Femur (tissue), 1 donor: ENCODE data around the gene GOLGA7B.

ENCODE experiments used
- DNase-seq: peaks from one replicate; pipeline ENCODE4 v3.0.0-alpha.2; 2017

GOLGA7B gene

GRCh38 chr10:97896756-97897358 lies 47.2 kb downstream of the GOLGA7B start:
- DNase-seq: no peak

- no peak for DNase-seq
These were observed 48.8 kb downstream of the GOLGA7B start for GRCh38 chr10:97898429-97898828.

GRCh38 chr10:97901381-97901780 lies 51.7 kb downstream of the GOLGA7B start:
- no peak for DNase-seq

DNA sequence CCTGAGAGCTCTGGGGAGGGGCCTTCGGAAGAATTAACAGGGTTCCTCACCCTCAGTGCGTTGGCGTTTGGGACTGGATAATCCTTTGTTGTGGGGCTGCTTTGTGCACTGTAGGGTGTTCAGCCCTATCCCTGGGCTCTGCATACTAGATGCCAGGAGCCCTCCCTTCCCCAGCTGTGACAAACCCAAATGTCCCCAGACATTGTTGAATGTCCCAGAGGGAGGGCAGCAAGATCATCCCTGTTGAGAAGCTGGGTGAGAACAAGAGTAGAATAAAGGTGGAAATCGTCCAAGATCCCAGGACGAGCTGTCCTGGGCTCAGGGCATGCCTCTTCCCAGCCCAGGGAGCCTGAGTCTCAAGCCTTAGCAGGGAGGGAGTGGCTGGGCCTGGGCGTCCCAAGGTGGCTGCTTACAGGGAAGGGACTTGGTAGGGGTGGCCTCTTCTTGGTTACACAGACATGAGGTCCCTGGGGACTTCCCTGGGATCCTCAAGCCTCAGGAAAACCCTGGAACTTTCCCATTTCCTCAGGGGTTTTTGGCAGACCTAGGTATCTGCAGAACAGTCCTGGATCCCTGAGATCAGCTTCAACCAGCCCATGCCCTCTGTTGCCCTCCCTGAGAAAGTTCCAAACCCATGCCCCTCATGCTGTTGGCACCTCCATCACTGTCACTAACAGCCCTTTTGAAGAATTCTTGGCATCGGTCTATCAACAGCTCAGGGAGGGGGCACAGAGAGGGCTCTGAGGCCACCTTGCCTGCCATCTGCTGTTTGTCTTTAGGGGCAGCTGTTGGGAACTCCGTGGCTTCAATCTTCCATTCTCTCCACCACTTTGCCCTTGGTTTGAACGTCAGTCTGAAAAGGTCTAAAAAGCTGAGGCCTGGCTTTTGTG lies 53.7 kb downstream of the GOLGA7B start:
- DNase-seq: no peak

DNA sequence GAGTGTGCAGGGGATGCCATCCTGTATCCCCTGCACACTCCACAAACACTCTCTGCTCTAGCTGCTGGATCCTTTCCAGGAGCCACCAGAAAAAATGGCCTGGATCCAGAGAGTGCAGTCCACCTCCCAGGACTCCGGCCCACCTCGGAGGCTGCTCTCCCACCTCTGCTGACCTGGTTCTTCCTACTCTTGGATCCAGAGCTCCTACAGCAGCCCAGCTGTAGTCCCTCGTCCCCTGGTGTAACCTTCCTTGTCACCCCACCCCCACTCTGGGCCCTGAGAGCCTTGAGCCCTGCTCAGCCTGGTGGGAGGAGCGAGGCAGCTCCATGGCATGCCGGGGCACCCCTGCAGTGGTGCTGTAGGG lies 54.4 kb downstream of the GOLGA7B start:
- no peak for DNase-seq

DNA sequence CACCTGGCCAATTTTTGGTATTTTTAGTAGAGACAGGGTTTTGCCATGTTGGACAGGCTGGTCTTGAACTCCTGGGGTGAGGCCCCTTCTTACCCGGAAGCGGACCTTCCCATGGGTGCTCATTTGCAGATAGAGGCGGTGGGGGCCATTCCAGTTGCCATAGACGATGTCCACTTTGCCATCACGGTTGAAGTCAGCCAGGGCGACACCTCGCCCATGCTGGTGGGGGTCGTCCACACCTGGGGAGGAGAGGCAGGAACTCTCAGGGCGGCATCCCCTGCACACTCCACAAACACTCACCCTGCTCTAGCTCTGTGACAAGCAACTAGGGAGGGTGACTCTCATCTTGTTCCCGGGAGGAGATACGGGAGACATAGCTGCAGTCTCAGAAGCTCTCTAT lies 54.9 kb downstream of the GOLGA7B start:
- no peak for DNase-seq

GRCh38 chr10:97905276-97905675 lies 55.6 kb downstream of the GOLGA7B start:
- DNase-seq: no peak

- DNase-seq: no peak
These were observed 57.6 kb downstream of the GOLGA7B start for GRCh38 chr10:97907211-97907610.

DNA sequence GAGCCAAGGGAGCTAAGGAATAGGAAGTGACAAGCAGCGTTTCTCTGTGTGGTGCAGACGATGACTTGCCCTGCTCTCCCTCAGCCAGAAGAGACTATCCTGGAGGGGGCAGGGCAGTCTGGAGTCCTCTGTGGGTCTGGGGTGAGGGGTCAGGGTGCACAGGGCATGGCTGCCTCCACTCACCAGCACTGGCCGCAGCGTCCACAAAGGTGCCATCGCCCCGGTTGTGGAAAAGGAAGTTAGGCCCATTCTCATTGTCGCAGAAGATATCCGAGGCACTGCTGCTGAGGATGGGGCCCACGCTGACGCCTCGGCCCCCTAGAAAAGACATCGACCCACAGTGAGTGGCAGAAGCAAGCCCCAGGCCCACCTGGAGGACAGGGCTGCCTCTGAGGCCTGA lies 58.2 kb downstream of the GOLGA7B start:
- DNase-seq: no peak

DNA sequence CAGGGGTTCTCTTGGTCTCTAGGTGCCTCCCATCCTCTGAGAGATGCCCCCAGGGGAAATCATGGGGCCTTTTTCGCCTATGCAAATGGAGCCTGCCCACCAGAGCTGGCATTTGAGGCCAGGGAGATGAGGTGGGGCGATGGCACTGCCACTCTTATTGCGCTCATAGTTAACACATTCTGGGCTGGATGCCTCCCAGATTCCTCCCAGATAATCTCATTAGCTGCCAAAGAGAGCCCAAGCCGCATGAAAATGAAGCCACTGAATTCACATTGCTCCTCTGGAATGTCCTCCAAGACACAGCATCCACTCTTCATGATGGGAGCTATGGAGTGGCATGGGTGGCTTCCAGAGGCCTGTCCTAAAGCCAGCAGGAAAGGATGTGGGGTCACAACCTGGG lies 61.0 kb downstream of the GOLGA7B start:
- no peak for DNase-seq

DNA sequence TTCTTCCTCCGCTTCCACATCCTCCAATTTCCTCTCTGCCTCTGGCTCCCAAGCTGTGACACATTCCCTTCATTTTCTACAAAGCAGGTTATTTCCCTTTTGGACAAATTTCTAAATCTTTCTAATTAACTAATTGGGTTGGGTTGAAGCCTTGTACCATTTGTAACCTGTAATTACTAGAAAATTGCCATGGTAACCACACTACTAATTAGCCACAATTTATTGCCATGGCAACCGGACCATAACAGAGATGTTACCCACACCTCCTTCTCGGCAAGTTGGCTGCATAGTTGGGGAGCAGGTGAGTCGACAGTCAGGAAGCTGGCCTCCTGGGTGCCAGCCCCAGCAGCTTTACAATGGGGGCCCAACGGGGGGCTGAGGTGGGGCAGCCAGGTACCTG lies 61.6 kb downstream of the GOLGA7B start:
- DNase-seq: no peak

- no peak for DNase-seq
These were observed 63.5 kb downstream of the GOLGA7B start for GRCh38 chr10:97913193-97913592.

GRCh38 chr10:97913614-97914013 lies 64.0 kb downstream of the GOLGA7B start:
- DNase-seq: no peak

GRCh38 chr10:97914171-97914836 lies 64.7 kb downstream of the GOLGA7B start:
- no peak for DNase-seq

GRCh38 chr10:97914837-97915211 lies 65.2 kb downstream of the GOLGA7B start:
- peak; percentile 66 for DNase-seq

DNA sequence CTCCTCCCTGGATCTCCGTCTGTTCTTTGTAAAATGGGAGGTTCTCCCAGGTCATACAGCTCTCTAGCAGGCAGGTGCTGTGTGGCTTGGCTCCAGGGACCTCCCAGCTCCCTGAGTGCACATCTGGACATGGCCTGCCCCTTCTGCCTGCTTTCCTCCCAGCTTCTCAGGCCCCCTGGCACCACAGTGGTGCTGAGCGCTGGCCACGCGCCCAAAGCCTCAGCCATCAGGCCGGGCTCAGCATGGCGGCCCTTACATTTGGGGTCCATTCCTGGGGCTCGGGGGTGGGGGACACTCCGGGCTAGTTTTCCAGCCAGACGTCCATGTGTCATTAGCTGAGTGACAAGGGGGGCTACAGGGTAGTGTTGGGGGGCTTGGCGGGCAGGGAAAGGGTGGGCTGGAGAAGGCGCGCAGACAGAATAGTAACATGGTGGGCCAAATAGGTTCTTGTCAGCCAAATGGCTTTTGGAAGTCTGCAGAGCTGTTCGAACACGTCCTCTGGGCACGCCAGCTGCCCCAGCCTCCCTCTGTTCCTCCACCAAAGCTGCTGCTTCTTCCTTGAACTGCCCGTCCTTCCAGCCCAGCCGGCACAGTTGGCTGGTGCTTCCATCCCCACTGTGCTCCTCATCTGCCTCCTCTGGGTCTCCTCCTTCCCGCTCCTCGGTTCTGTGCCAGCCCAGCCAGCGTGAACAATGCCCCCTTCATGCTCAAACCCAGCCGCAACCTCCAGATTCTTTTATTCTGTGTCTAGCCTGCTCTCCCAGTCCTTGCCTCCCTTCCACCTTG lies 65.9 kb downstream of the GOLGA7B start:
- no peak for DNase-seq

GRCh38 chr10:97916586-97916985 lies 66.9 kb downstream of the GOLGA7B start:
- DNase-seq: no peak

DNA sequence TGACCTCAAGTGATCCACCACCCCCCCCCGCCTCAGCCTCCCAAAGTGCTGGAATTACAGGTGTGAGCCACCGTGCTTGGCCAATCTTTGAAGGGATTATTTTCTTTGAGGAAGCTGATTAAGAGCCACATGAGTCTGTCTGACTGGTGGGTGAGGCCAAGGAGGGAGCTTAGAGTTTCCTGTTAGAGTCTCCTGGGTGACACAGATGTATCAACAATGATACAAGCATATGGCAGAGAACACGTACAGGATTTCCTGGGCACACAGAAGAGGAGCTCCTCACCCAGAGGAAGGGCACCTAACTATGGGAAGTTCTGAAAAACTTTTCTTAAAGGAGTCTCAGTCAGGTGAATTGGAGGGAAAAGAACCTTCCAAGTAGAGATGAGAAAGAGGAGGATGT lies 69.4 kb downstream of the GOLGA7B start:
- no peak for DNase-seq

- no peak for DNase-seq
These were observed 71.2 kb downstream of the GOLGA7B start for GRCh38 chr10:97920865-97921264.
